C4-2B (cell line): ENCODE data around the gene TPD52L2.

Source experiments
- CTCF ChIP-seq: fragments of 450-650 bp; conservative IDR thresholded peaks from 2 replicates; pipeline ENCODE4 v1.5.1; 2017; ENCODE audit warnings: mild to moderate bottlenecking
- ZFX ChIP-seq: fragments of 450-650 bp; IDR thresholded peaks from 2 replicates; pipeline ENCODE4 v1.6.1; 2017

GRCh38 chr20:63873477-63873971, 8.5 kb downstream of the TPD52L2 start:
- no peak for TF ChIP-seq CTCF
- no peak for TF ChIP-seq ZFX
